ENCODE data around the gene ARIH1. TPM values are rescaled to one million over a fixed set of nuclear protein-coding genes. Genes with fewer than 3 reads are reported as not detected.

The ARIH1 gene
- total and polyA plus RNA-seq, 2 donors (not counting 1 experiment from before 2014, with no cell fraction given): 27.9 to 62.3 TPM

GRCh38 chr15:72481015-72481659, 7.0 kb downstream of the ARIH1 start:
- Histone ChIP-seq H4K20me1 (ENCODE audit: control insufficient read depth, extremely low read depth, insufficient read depth, low read length) (peaks cover 4% of the 10 kb centered on the region), H3K79me2 (ENCODE audit: control insufficient read depth, insufficient read depth, low read length) (peaks cover 97% of the 10 kb centered on the region), H3K4me3 (replicated peaks in 1 of 4; ENCODE audit: control extremely low read depth in 1 of 4, insufficient read depth in 1 of 4, low read depth in 3 of 4, low read length in 4 of 4) (no peak overlapping the region), H2AFZ (ENCODE audit: low read length) (no peak overlapping the region), H3K9me3 (ENCODE audit: control insufficient read depth, insufficient read depth, low read depth, low read length) (no peaks in the 10 kb centered on the region), H3K9ac (ENCODE audit: insufficient read depth, low read length) (no peak overlapping the region), H3K27ac (ENCODE audit: insufficient read depth, low read length) (no peak overlapping the region), H3K4me1 (ENCODE audit: control insufficient read depth, extremely low read depth, insufficient read depth, low read length) (peaks cover 2% of the 10 kb centered on the region), H3K36me3 (ENCODE audit: control insufficient read depth, insufficient read depth, low read length) (no peaks in the 10 kb centered on the region), H3K4me2 (ENCODE audit: extremely low read depth, insufficient read depth, low read length) (no peak overlapping the region), H3K27me3 (ENCODE audit: control insufficient read depth, insufficient read depth, low read length) (no peaks in the 10 kb centered on the region)
- DNase-seq (ENCODE audit: low read depth in 2 of 2): no peak
- TF ChIP-seq EZH2 (IDR thresholded peaks at IDR 0.05; ENCODE audit: low read length, missing control alignments) (no peak), CTCF (conservative IDR thresholded peaks at IDR 0.05 in 1 of 2, IDR thresholded peaks at IDR 0.05 in 1 of 2; ENCODE audit: low read depth in 1 of 2, low read length in 2 of 2) (no peak)

- no peak overlapping the region for H2AFZ ChIP-seq (ENCODE audit: low read length)
- H3K4me3 ChIP-seq (replicated peaks in 1 of 4; ENCODE audit: control extremely low read depth in 1 of 4, insufficient read depth in 1 of 4, low read depth in 3 of 4, low read length in 4 of 4): no peak overlapping the region
- H3K4me1 ChIP-seq (ENCODE audit: control insufficient read depth, extremely low read depth, insufficient read depth, low read length): peaks cover 3% of the 10 kb centered on the region
- H3K27me3 ChIP-seq (ENCODE audit: control insufficient read depth, insufficient read depth, low read length): no peaks in the 10 kb centered on the region
- H3K27ac ChIP-seq (ENCODE audit: insufficient read depth, low read length): no peak overlapping the region
- DNase-seq (ENCODE audit: low read depth in 2 of 2): no peak
- peaks cover 94% of the 10 kb centered on the region for H3K79me2 ChIP-seq (ENCODE audit: control insufficient read depth, insufficient read depth, low read length)
- H3K9me3 ChIP-seq (ENCODE audit: control insufficient read depth, insufficient read depth, low read depth, low read length): no peaks in the 10 kb centered on the region
- TF ChIP-seq EZH2 (IDR thresholded peaks at IDR 0.05; ENCODE audit: low read length, missing control alignments) (no peak), CTCF (conservative IDR thresholded peaks at IDR 0.05 in 1 of 2, IDR thresholded peaks at IDR 0.05 in 1 of 2; ENCODE audit: low read depth in 1 of 2, low read length in 2 of 2) (no peak)
- no peak overlapping the region for H3K9ac ChIP-seq (ENCODE audit: insufficient read depth, low read length)
- H3K4me2 ChIP-seq (ENCODE audit: extremely low read depth, insufficient read depth, low read length): no peak overlapping the region
- no peaks in the 10 kb centered on the region for H3K36me3 ChIP-seq (ENCODE audit: control insufficient read depth, insufficient read depth, low read length)
- peaks cover 6% of the 10 kb centered on the region for H4K20me1 ChIP-seq (ENCODE audit: control insufficient read depth, extremely low read depth, insufficient read depth, low read length)
Measured at GRCh38 chr15:72482275-72482674, 8.1 kb downstream of the ARIH1 start.

- Histone ChIP-seq H3K4me3 (replicated peaks in 1 of 4; ENCODE audit: control extremely low read depth in 1 of 4, insufficient read depth in 1 of 4, low read depth in 3 of 4, low read length in 4 of 4) (no peak overlapping the region), H4K20me1 (ENCODE audit: control insufficient read depth, extremely low read depth, insufficient read depth, low read length) (peaks cover 7% of the 10 kb centered on the region), H3K9ac (ENCODE audit: insufficient read depth, low read length) (no peak overlapping the region), H3K27ac (ENCODE audit: insufficient read depth, low read length) (no peak overlapping the region), H3K79me2 (ENCODE audit: control insufficient read depth, insufficient read depth, low read length) (peaks cover 94% of the 10 kb centered on the region), H3K4me1 (ENCODE audit: control insufficient read depth, extremely low read depth, insufficient read depth, low read length) (peaks cover 3% of the 10 kb centered on the region), H3K4me2 (ENCODE audit: extremely low read depth, insufficient read depth, low read length) (no peak overlapping the region), H3K27me3 (ENCODE audit: control insufficient read depth, insufficient read depth, low read length) (no peaks in the 10 kb centered on the region), H2AFZ (ENCODE audit: low read length) (no peak overlapping the region), H3K36me3 (ENCODE audit: control insufficient read depth, insufficient read depth, low read length) (no peaks in the 10 kb centered on the region), H3K9me3 (ENCODE audit: control insufficient read depth, insufficient read depth, low read depth, low read length) (no peaks in the 10 kb centered on the region)
- no peak for DNase-seq (ENCODE audit: low read depth in 2 of 2)
- TF ChIP-seq EZH2 (IDR thresholded peaks at IDR 0.05; ENCODE audit: low read length, missing control alignments) (no peak), CTCF (conservative IDR thresholded peaks at IDR 0.05 in 1 of 2, IDR thresholded peaks at IDR 0.05 in 1 of 2; ENCODE audit: low read depth in 1 of 2, low read length in 2 of 2) (no peak)
Measured at GRCh38 chr15:72483279-72483678, 9.1 kb downstream of the ARIH1 start.
